ENCODE measurements around the gene GHR. TPM values are rescaled to one million over a fixed set of nuclear protein-coding genes. Genes with fewer than 3 reads are reported as not detected.
"Not testable (repeated sequence)": the region's sequence is repeated elsewhere in the genome, so short reads cannot be mapped to it uniquely, and the experiment has no call there.

The GHR gene
- total RNA-seq, 1 donor from 2014 or later: 0.61 TPM

GRCh38 chr5:42573386-42573785 is 150.1 kb downstream of the GHR start:
- Mint-ChIP-seq H3K36me3 (ENCODE audit: low read depth) (no peaks in the 10 kb centered on the region), H3K4me1 (no peaks in the 10 kb centered on the region), H3K27ac (ENCODE audit: unreplicated experiment) (no peak overlapping the region), H3K9me3 (no peaks in the 10 kb centered on the region), H3K27me3 (ENCODE audit: low read depth) (peaks cover 4% of the 10 kb centered on the region), H3K4me3 (no peak overlapping the region)
- no peak for DNase-seq (ENCODE audit: low read depth, low spot score)
- TF ChIP-seq CTCF (conservative IDR thresholded peaks at IDR 0.05): no peak

- H3K9me3 Mint-ChIP-seq: not testable (repeated sequence)
Measured at GRCh38 chr5:42575914-42576313, 152.7 kb downstream of the GHR start.

GRCh38 chr5:42578901-42579300 is 155.7 kb downstream of the GHR start:
- H3K36me3 Mint-ChIP-seq (ENCODE audit: low read depth); DNase-seq (ENCODE audit: low read depth, low spot score); H3K4me3 Mint-ChIP-seq; H3K27ac Mint-ChIP-seq (ENCODE audit: unreplicated experiment); H3K27me3 Mint-ChIP-seq (ENCODE audit: low read depth); H3K4me1 Mint-ChIP-seq; H3K9me3 Mint-ChIP-seq: not testable (repeated sequence)

More at GRCh38 chr5:42575914-42576313, 152.7 kb downstream of the GHR start:
- not testable (repeated sequence) for H3K4me1 Mint-ChIP-seq; H3K4me3 Mint-ChIP-seq; H3K36me3 Mint-ChIP-seq (ENCODE audit: low read depth); H3K27ac Mint-ChIP-seq (ENCODE audit: unreplicated experiment); H3K27me3 Mint-ChIP-seq (ENCODE audit: low read depth); DNase-seq (ENCODE audit: low read depth, low spot score)

GRCh38 chr5:42579320-42579719 is 156.1 kb downstream of the GHR start:
- no peak overlapping the region for H3K4me3 Mint-ChIP-seq

GRCh38 chr5:42581845-42582244 is 158.6 kb downstream of the GHR start:
- Mint-ChIP-seq H3K36me3 (ENCODE audit: low read depth) (no peaks in the 10 kb centered on the region), H3K9me3 (no peaks in the 10 kb centered on the region), H3K27me3 (ENCODE audit: low read depth) (peaks cover 4% of the 10 kb centered on the region), H3K27ac (ENCODE audit: unreplicated experiment) (no peak overlapping the region), H3K4me1 (no peaks in the 10 kb centered on the region), H3K4me3 (no peak overlapping the region)
- no peak for DNase-seq (ENCODE audit: low read depth, low spot score)
- no peak for TF ChIP-seq CTCF (conservative IDR thresholded peaks at IDR 0.05)

More at GRCh38 chr5:42579320-42579719, 156.1 kb downstream of the GHR start:
- H3K9me3 Mint-ChIP-seq: no peaks in the 10 kb centered on the region
- no peak for TF ChIP-seq CTCF (conservative IDR thresholded peaks at IDR 0.05)
- H3K27me3 Mint-ChIP-seq (ENCODE audit: low read depth): peaks cover 4% of the 10 kb centered on the region
- H3K36me3 Mint-ChIP-seq (ENCODE audit: low read depth): no peaks in the 10 kb centered on the region
- DNase-seq (ENCODE audit: low read depth, low spot score): no peak
- no peak overlapping the region for H3K27ac Mint-ChIP-seq (ENCODE audit: unreplicated experiment)
- H3K4me1 Mint-ChIP-seq: no peaks in the 10 kb centered on the region

- no peak for DNase-seq (ENCODE audit: low read depth, low spot score)
- TF ChIP-seq CTCF (conservative IDR thresholded peaks at IDR 0.05): no peak
- H3K9me3 Mint-ChIP-seq: no peaks in the 10 kb centered on the region
- H3K27me3 Mint-ChIP-seq (ENCODE audit: low read depth): peaks cover 4% of the 10 kb centered on the region
- H3K27ac Mint-ChIP-seq (ENCODE audit: unreplicated experiment): no peak overlapping the region
- no peaks in the 10 kb centered on the region for H3K4me1 Mint-ChIP-seq
- H3K36me3 Mint-ChIP-seq (ENCODE audit: low read depth): no peaks in the 10 kb centered on the region
- no peak overlapping the region for H3K4me3 Mint-ChIP-seq
Measured at GRCh38 chr5:42582723-42583122, 159.5 kb downstream of the GHR start.

GRCh38 chr5:42583322-42583721 is 160.1 kb downstream of the GHR start:
- H3K4me1 Mint-ChIP-seq: no peaks in the 10 kb centered on the region
- H3K36me3 Mint-ChIP-seq (ENCODE audit: low read depth): no peaks in the 10 kb centered on the region
- DNase-seq (ENCODE audit: low read depth, low spot score): peak; percentile 47
- peaks cover 4% of the 10 kb centered on the region for H3K27me3 Mint-ChIP-seq (ENCODE audit: low read depth)
- no peak overlapping the region for H3K4me3 Mint-ChIP-seq
- H3K27ac Mint-ChIP-seq (ENCODE audit: unreplicated experiment): no peak overlapping the region
- TF ChIP-seq CTCF (conservative IDR thresholded peaks at IDR 0.05): peak; percentile 83
- H3K9me3 Mint-ChIP-seq: no peaks in the 10 kb centered on the region

Measured in neural crest cell (in vitro differentiated cells).